Endothelial cell of umbilical vein (primary cell): ENCODE data around the gene TRIM52.

Source experiments
- CTCF ChIP-seq, 2 donors: IDR thresholded peaks; 1 replicate in 1 of 2; 2 replicates in 1 of 2; pipeline ENCODE4 v1.5.1; 2011; ENCODE audit warnings: low read length in 2 of 2, mild to moderate bottlenecking in 2 of 2, moderate library complexity in 2 of 2, control low read depth in 1 of 2, inconsistent platforms in 1 of 2, low read depth in 1 of 2; ENCODE audit not compliant: insufficient read depth in 1 of 2; ENCODE audit errors: extremely low read depth in 1 of 2
- EZH2 ChIP-seq: IDR thresholded peaks from 2 replicates; pipeline ENCODE4 v1.6.1; 2012; ENCODE audit warnings: borderline replicate concordance, low read depth, mild to moderate bottlenecking, moderate library complexity, low read length, inconsistent platforms; ENCODE audit not compliant: severe bottlenecking
- MYC ChIP-seq: IDR thresholded peaks from one replicate; pipeline ENCODE4 v1.6.1; 2011; ENCODE audit warnings: mild to moderate bottlenecking, low read depth, low read length
- POLR2A ChIP-seq: IDR thresholded peaks from 2 replicates; pipeline ENCODE4 v1.6.1; 2012; ENCODE audit warnings: low read depth, mild to moderate bottlenecking, control low read depth, low read length
- POLR2AphosphoS5 ChIP-seq: IDR thresholded peaks from 2 replicates; pipeline ENCODE4 v1.6.1; 2012; ENCODE audit warnings: low read depth, mild to moderate bottlenecking, control low read depth, low read length, moderate library complexity; ENCODE audit not compliant: insufficient read depth

GRCh38 chr5:181282874-181283273, 21.9 kb upstream of the TRIM52 start:
- no peak for TF ChIP-seq CTCF (IDR thresholded peaks at IDR 0.05; ENCODE audit: extremely low read depth in 1 of 2, insufficient read depth in 1 of 2, low read depth in 1 of 2, low read length in 2 of 2)
- no peak for TF ChIP-seq MYC
- no peak for TF ChIP-seq EZH2
- no peak for TF ChIP-seq POLR2AphosphoS5
- TF ChIP-seq POLR2A: no peak
